Activated naive CD4-positive, alpha-beta T cell treated with anti-CD3 and anti-CD28 coated beads, Interleukin-2, amount 10 ng/mL, durations not matched to agents 7 days and 5 days (primary cell): Measurements from ENCODE around the gene RGS7BP.

ENCODE experiments used
- CTCF ChIA-PET: fragments of 350-600 bp; sonication (Branson Sonifier 250); formaldehyde crosslinking; loops from one replicate; lab custom pipeline; 2021; ENCODE audit warnings: antibody characterized with exemption; lab: Charles Lee
- DNase-seq: peaks from one replicate; pipeline ENCODE4 v3.0.0-alpha.2; 2020
- H3K27ac Mint-ChIP-seq: one replicate; pipeline ENCODE4 v1.8.0; 2021; ENCODE audit warnings: mild to moderate bottlenecking, moderate library complexity, mixed read lengths
- H3K27me3 Mint-ChIP-seq: one replicate; pipeline ENCODE4 v1.8.0; 2021; ENCODE audit warnings: mild to moderate bottlenecking, mixed read lengths
- H3K36me3 Mint-ChIP-seq: one replicate; pipeline ENCODE4 v1.8.0; 2021; ENCODE audit warnings: mixed read lengths
- H3K4me1 Mint-ChIP-seq: one replicate; pipeline ENCODE4 v1.8.0; 2021; ENCODE audit warnings: mixed read lengths
- H3K4me3 Mint-ChIP-seq: one replicate; pipeline ENCODE4 v1.8.0; 2021; ENCODE audit warnings: mild to moderate bottlenecking, moderate library complexity, mixed read lengths
- H3K9me3 Mint-ChIP-seq: one replicate; pipeline ENCODE4 v1.8.0; 2021; ENCODE audit warnings: mixed read lengths

RGS7BP gene

DNA sequence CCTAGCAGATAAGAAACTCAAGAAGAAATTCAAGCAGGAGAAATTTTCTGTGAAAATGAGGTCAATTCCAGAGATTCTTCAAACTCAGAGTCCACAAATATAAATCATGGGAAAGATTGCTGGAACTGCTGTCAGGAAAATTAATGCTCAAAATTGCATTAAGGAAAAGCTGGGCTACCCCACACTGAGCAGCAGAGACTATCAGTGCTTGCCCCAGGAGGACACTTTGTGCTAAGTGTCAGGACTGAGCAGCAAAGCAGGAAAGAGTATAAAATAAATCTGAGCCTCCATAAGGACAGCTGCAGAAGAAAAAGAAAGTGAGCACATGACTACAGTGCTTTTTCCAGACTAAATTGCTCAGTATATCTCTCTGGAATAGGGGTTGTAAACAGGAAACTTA lies 81.6 kb downstream of the RGS7BP start:
- H3K27ac Mint-ChIP-seq = no peak overlapping the region
- CTCF ChIA-PET = no interaction called here
- no peaks in the 10 kb centered on the region for H3K9me3 Mint-ChIP-seq
- no peak for DNase-seq
- no peaks in the 10 kb centered on the region for H3K4me1 Mint-ChIP-seq
- peaks cover 4% of the 10 kb centered on the region for H3K27me3 Mint-ChIP-seq
- no peak overlapping the region for H3K4me3 Mint-ChIP-seq
- no peaks in the 10 kb centered on the region for H3K36me3 Mint-ChIP-seq

DNA sequence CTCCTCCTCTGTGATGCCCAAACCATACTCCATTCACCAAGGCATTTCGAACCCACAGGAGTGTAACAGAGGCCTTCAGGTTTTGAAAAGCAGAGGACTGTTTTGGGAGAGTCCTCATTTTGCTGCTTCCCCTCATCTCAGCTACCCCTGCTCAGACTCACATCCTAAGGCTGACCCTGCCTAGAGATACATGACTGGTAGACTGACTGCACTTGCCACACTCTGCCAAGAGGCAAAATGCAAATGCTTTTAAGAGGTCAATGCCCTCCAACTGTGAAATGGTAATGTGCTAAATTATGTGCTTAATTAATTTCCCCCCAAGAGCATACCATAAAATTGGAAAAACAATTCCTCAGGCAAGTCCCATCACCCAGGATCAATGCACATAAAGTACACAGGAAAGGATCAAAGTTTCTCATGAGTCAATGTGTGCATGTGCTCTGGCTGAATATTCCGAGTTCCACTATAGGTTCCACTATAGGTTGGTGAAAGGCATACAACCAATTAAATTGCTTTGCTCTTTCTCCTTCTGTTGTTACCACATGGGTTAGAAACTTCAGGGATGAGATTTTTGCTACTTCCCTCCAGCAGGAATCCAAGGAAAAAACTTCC lies 87.0 kb downstream of the RGS7BP start:
- Mint-ChIP-seq H3K4me3 (no peak overlapping the region), H3K4me1 (no peaks in the 10 kb centered on the region), H3K27ac (no peak overlapping the region), H3K27me3 (no peaks in the 10 kb centered on the region), H3K9me3 (no peaks in the 10 kb centered on the region), H3K36me3 (no peaks in the 10 kb centered on the region)
- DNase-seq = no peak
- CTCF ChIA-PET = no interaction called here

DNA sequence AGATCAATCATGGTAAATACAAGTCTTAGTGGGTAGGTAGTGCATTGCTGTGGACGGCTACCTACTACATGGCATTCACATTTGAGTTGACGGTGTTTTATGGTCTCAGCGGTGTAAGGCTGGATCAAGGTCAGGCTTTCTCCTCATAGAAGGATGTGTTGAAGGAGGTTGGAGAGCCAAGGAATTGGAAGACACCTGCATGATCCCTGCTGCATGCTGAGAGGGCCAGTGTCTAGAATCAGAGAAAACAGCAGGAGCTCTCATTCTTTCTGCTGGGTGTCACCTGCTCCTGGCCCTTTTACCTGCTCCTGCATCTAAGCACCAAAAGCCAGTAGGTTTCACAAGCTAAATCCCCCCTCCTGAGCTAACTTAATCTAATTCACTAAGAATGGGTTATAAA lies 88.2 kb downstream of the RGS7BP start:
- Mint-ChIP-seq H3K4me3 (no peak overlapping the region), H3K27me3 (no peaks in the 10 kb centered on the region), H3K4me1 (no peaks in the 10 kb centered on the region), H3K36me3 (no peaks in the 10 kb centered on the region), H3K9me3 (no peaks in the 10 kb centered on the region), H3K27ac (no peak overlapping the region)
- CTCF ChIA-PET = interaction anchor here (0.9 kb wide), 1 partner anchor 10 kb away, joined by 3 read pairs; no protein-coding TSS in a partner anchor
- DNase-seq = no peak

DNA sequence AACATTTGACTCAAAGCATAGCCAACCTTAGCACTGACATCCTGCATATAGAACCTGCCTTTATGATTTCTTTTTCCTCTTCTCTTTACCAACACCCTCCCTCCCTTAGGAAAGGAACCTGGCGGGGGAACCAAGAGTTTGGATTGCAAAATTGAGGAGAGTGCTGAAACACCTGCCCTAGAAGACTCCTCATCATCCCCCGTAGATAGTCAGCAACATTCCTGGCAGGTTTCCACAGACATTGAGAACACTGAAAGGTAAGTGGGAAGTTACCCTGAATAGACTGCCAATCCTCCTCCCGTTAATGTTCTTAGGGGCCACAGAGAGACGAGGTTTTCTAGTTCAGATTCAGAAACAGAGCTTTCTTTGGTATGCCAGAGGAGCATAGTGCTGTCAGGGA lies 88.8 kb downstream of the RGS7BP start:
- DNase-seq = no peak
- no peaks in the 10 kb centered on the region for H3K4me1 Mint-ChIP-seq
- CTCF ChIA-PET = interaction anchor here (0.9 kb wide), 1 partner anchor 10 kb away, joined by 3 read pairs; no protein-coding TSS in a partner anchor
- H3K9me3 Mint-ChIP-seq = no peaks in the 10 kb centered on the region
- no peak overlapping the region for H3K4me3 Mint-ChIP-seq
- no peak overlapping the region for H3K27ac Mint-ChIP-seq
- H3K36me3 Mint-ChIP-seq = no peaks in the 10 kb centered on the region
- H3K27me3 Mint-ChIP-seq = peaks cover 5% of the 10 kb centered on the region

DNA sequence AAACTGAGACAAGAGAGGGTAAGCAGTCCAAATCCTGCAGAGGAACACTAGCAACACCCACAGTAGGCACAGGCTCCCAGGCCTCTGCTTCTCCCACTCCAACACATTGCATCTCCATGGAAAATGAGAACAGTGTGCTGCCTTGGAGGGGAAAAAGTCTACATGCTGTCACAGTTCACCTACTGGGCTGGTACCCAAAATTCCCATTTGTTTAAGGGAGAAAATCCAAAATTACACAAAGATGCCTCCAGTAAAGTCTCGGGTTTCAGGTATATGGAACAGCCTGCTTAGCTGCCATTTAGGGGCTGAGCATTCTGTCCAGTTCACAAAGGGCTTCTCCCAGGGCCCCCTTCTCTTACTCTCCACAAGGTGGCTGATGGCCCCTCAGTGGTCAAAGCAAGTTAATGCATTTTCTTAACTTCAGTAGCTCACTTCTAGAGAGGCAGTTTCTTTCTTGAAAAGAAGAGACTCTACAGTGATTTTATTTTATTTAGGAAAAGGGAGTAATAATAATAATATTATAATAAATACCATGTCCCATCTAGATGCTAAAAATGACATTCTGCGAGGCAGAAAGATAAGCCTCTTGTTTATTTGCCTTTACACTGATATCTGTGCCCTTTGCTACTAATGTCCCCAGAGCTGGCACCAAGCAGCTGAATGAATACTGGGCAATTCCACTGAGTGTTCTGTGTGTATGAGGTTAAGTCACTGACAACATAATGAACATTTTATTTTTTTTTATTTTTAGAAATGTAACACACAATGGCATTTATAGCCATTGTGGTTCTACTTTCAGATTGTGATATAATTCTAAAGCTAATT lies 89.4 kb downstream of the RGS7BP start:
- DNase-seq = no peak
- Mint-ChIP-seq H3K4me1 (no peaks in the 10 kb centered on the region), H3K36me3 (no peaks in the 10 kb centered on the region), H3K4me3 (no peak overlapping the region), H3K27ac (no peak overlapping the region), H3K9me3 (no peaks in the 10 kb centered on the region), H3K27me3 (peaks cover 5% of the 10 kb centered on the region)
- CTCF ChIA-PET = interaction anchor here (0.9 kb wide), 1 partner anchor 11 kb away, joined by 3 read pairs; no protein-coding TSS in a partner anchor

DNA sequence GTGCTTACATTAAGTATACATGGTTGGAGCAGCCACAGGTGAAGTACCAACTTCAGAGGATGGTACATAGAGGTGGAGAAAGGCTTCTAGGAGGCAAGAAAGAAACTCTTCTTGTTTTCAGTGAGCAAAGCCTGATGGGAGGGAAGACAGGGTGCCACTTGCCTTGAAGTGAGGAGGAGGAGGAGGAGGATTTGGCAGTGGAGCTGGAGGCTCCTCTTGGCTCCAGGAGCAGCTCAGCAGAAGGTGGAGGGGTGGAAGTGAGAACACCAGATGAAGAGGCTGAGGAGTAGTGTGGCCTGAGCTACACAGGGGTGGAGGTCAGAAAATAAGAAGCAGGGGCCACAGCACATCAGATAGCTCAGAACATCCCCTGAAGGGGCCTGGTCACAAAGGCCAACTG lies 93.4 kb downstream of the RGS7BP start:
- no peaks in the 10 kb centered on the region for H3K36me3 Mint-ChIP-seq
- peaks cover 5% of the 10 kb centered on the region for H3K27me3 Mint-ChIP-seq
- H3K4me3 Mint-ChIP-seq = no peak overlapping the region
- H3K4me1 Mint-ChIP-seq = no peaks in the 10 kb centered on the region
- CTCF ChIA-PET = no interaction called here
- no peak overlapping the region for H3K27ac Mint-ChIP-seq
- H3K9me3 Mint-ChIP-seq = no peaks in the 10 kb centered on the region
- DNase-seq = no peak

DNA sequence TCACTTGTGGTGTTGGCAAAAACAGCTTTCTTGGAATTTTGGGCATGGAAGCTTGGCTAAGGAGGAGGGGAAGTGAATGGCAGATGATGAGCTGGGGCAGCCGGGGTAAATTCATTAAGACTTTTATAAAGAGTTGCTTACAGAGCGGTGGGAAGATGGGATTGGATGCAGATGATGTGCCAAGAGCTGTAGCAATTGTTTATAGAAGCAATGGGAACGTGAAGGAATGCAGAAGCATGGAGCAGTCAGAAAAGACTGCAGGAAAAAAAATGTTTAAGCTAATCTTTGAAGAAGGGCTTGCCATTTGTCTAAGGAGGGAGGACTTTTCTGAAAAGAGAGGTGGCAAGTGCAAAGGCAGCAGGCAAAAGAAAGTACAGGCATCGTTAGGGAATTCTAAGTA lies 97.9 kb downstream of the RGS7BP start:
- H3K36me3 Mint-ChIP-seq = no peaks in the 10 kb centered on the region
- no peak overlapping the region for H3K4me3 Mint-ChIP-seq
- CTCF ChIA-PET = no interaction called here
- peaks cover 5% of the 10 kb centered on the region for H3K27me3 Mint-ChIP-seq
- no peak overlapping the region for H3K27ac Mint-ChIP-seq
- H3K4me1 Mint-ChIP-seq = no peaks in the 10 kb centered on the region
- no peaks in the 10 kb centered on the region for H3K9me3 Mint-ChIP-seq
- DNase-seq = no peak

DNA sequence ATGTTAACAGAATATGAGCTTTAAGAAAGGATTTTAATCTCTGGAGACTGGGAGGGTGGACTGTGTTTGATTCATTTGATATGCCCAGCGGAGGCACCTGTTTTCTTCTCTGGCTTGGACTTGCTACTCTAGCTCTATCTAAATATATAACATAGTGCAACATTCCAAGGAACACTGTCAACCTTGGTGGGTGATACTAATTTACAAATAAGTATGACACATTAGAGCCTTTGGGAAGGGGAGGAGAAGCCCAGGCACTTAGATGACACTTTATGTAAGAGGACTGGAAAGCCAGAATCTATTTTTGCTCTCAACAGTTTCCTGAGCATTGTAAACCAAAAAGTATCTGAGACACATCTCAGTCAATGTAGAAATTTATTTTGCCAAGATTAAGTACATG lies 101.1 kb downstream of the RGS7BP start:
- DNase-seq = no peak
- Mint-ChIP-seq H3K4me3 (no peak overlapping the region), H3K27ac (no peak overlapping the region), H3K4me1 (no peaks in the 10 kb centered on the region), H3K27me3 (peaks cover 8% of the 10 kb centered on the region), H3K36me3 (no peaks in the 10 kb centered on the region), H3K9me3 (no peaks in the 10 kb centered on the region)
- CTCF ChIA-PET = no interaction called here

DNA sequence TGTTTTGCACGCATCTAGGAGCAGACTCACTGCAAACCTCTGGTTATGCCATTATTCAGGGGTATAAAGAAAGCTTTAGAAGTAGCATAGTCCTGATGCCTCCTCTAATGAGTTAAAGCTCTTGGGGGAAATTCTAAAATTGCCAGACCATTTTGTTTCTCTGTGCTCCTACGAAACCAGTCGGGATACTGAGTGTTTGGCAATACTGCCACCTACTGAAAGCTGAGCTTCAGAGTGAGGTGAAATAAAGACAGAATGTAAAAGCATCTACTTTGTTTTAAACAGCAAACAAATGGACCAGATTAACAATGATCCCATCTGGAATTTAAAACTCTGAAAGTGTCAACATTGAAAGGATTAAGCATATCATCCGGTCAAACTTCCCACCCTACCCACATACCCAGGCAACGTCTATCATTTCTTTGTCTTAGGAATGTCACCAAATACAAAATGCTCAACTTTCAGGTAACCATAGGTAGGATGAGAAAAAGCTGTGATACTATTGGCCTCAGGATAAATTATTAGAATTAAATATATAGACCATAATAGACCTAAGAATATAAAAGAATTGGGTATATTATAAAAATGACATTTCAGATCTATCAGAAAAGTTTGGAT lies 106.6 kb downstream of the RGS7BP start:
- Mint-ChIP-seq H3K27ac (no peak overlapping the region), H3K4me3 (no peak overlapping the region), H3K27me3 (peaks cover 12% of the 10 kb centered on the region), H3K9me3 (no peaks in the 10 kb centered on the region), H3K4me1 (no peaks in the 10 kb centered on the region), H3K36me3 (no peaks in the 10 kb centered on the region)
- CTCF ChIA-PET = interaction anchor here (1.2 kb wide), 1 partner anchor 380 kb away, joined by 3 read pairs; no protein-coding TSS in a partner anchor
- no peak for DNase-seq

DNA sequence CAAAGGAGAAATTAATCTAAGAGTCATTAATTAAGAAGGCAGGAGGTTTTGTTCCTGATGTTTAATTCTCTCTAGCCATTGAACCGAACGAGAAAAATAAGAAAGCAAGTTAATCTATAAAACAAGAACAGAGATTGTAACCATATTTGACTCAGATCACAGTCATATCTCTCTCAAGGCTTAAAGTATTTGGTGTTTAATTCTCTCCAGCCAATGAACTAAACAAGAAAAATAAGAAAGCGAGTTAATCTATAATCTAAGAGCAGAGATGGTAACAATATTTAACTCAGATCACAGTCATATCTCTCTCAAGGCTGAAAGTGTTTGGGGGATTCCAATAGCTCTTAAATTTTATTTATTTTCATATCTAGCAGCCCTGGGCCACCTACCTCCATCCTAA lies 110.1 kb downstream of the RGS7BP start:
- H3K27me3 Mint-ChIP-seq = peaks cover 8% of the 10 kb centered on the region
- CTCF ChIA-PET = no interaction called here
- no peak for DNase-seq

DNA sequence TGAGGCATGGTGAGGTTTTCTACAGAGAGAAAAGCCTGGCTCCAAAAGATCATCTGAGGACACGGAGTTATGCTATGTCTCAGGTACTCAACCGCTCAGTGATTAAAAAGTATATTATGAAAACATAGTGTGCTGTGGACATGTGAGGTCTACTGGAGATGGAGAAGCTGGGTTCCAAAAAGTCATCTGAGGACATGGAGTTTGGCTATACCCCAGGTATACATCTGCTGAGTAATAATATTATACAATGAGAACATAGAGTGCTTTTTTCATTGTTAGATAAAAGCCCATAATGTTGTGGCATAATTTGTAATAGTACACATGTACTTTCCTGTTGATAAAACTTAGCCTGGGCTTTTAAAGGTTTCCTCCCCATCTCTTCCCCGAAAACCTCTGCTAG lies 113.8 kb downstream of the RGS7BP start:
- DNase-seq = no peak
- CTCF ChIA-PET = no interaction called here
- Mint-ChIP-seq H3K27ac (no peak overlapping the region), H3K9me3 (no peaks in the 10 kb centered on the region), H3K36me3 (no peaks in the 10 kb centered on the region), H3K27me3 (peaks cover 5% of the 10 kb centered on the region), H3K4me1 (no peaks in the 10 kb centered on the region), H3K4me3 (no peak overlapping the region)

More for the DNA sequence above, 110.1 kb downstream of the RGS7BP start:
- Mint-ChIP-seq H3K9me3 (no peaks in the 10 kb centered on the region), H3K27ac (no peak overlapping the region), H3K4me1 (no peaks in the 10 kb centered on the region), H3K4me3 (no peak overlapping the region), H3K36me3 (no peaks in the 10 kb centered on the region)

DNA sequence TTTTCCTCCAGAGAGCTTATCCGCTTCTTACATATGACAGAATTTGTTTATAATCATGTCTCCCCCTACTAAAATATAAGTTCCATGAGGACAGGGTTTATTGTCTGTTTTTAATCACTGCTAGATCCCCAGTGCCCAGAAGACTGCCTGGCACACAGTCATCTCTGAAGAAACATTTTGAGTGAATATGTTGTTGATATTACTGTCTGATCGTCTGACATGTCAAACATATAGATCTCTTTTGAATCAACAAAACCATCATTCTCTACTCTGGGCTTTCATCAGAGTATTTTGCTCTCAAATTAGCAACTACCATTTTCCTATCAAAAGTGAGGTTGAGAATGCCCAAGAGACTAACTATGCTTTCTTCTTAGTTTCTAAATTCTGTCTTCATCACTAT lies 117.2 kb downstream of the RGS7BP start:
- DNase-seq = no peak
- Mint-ChIP-seq H3K9me3 (no peaks in the 10 kb centered on the region), H3K4me3 (no peak overlapping the region)

DNA sequence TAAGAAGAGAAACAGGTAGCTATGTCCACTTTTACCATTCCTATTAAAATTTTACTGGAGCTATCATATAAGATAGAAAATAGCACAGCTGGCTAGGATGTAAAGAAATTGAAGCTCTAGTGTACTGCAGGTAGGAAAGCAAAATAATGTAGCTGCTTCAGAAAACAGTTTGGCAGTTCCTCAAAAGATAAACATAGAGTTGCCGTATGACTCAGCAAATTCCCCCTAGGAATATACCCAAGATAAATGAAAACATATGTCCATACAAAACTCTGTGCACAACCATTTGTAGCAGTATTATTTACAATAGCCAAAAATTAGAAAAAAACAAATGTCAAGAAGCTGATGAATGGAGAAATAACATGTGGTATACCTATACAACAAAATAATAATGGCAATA lies 119.9 kb downstream of the RGS7BP start:
- H3K4me1 Mint-ChIP-seq = no peaks in the 10 kb centered on the region
- CTCF ChIA-PET = no interaction called here
- H3K27ac Mint-ChIP-seq = no peak overlapping the region
- no peaks in the 10 kb centered on the region for H3K9me3 Mint-ChIP-seq
- peaks cover 3% of the 10 kb centered on the region for H3K27me3 Mint-ChIP-seq
- no peaks in the 10 kb centered on the region for H3K36me3 Mint-ChIP-seq
- DNase-seq = no peak
- H3K4me3 Mint-ChIP-seq = no peak overlapping the region

More for the DNA sequence above, 117.2 kb downstream of the RGS7BP start:
- CTCF ChIA-PET = interaction anchor here (0.7 to 0.8 kb wide), 3 partner anchors 9 to 12 kb away, joined by 3 read pairs; no protein-coding TSS in a partner anchor
- H3K36me3 Mint-ChIP-seq = no peaks in the 10 kb centered on the region
- no peak overlapping the region for H3K27ac Mint-ChIP-seq
- no peaks in the 10 kb centered on the region for H3K4me1 Mint-ChIP-seq
- peaks cover 3% of the 10 kb centered on the region for H3K27me3 Mint-ChIP-seq

DNA sequence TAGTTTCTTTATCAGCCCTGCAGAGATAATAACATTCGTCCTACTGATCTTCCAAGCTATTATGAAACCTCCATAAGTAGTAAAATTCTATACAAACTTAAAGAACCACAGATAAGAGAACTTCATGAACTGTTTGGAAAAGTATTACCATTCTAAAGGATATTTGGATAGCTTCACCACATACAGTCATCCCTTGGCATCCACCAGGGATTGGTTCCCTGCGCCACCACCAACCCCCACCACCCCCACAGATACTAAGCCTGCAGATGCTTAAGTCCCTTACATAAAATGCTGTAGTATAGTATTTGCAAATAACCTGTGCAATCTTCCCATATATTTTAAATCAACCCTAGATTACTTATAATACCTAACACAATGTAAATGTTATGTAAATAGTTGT lies 123.1 kb downstream of the RGS7BP start:
- Mint-ChIP-seq H3K4me3 (no peak overlapping the region), H3K36me3 (no peaks in the 10 kb centered on the region), H3K27ac (no peak overlapping the region), H3K9me3 (no peaks in the 10 kb centered on the region), H3K4me1 (no peaks in the 10 kb centered on the region), H3K27me3 (no peaks in the 10 kb centered on the region)
- DNase-seq = no peak
- CTCF ChIA-PET = no interaction called here
